C4-2B (cell line): ENCODE measurements around the gene OLA1.
"Not testable (repeated sequence)": the region's sequence is repeated elsewhere in the genome, so short reads cannot be mapped to it uniquely, and the experiment has no call there.

Experiments used
- H3K27ac ChIP-seq: fragments of 450-650 bp; 2 replicates; pipeline ENCODE4 v1.5.1; 2017
- ZFX ChIP-seq: fragments of 450-650 bp; IDR thresholded peaks from 2 replicates; pipeline ENCODE4 v1.6.1; 2017
- TF ChIP-seq, protein P1 (sequence below): fragments of 450-650 bp; conservative IDR thresholded peaks from 2 replicates; pipeline ENCODE4 v1.5.1; 2017; ENCODE audit warnings: mild to moderate bottlenecking

OLA1 gene

DNA sequence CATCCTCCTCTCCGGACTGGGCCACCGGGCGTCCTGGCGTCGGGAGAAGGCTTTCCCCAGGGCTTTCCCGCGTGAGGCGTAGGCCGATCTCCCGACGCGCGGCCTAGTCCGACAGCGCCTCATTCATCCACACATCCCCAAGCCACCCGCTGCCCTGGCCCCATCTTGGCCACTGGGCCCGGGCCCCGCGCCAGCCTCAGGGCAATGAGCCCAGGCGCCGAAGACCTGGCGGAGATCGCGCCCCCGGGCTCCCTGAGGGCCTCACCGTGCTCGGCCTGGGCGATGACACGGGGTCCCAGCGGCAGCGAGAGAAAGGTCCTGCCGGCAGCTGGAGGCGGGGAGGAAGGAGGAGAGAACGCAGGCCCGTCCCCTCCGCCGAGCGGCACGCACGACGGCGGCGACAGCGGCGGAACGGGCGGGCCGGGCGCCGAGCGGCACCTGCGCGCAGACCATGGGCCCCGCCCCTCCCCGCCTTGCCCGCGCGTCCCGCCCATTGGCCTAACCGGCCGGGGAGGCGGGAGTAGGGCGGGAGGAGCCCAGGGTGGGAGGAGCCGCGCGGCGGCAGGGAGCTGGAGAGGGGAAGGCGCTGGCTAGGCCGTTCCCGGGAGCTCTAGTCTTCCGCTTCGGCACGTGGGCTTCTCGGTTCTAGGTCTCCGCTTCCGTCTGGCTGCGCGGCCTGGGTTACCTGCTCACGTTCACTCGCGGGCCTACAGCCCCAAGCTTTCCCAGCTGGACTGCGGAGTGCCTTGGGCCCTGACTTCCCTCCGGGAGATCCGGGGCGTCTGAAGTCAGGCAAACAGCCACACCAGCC is at the start of gene OLA1:
Gene OLA1, minus strand, starts transcription at position 346 of the 811 bp plus-strand sequence. CDS start 1,717 bp downstream, outside the sequence.
- peak; percentile 98 for TF ChIP-seq ZFX
- TF ChIP-seq, protein P1, sequence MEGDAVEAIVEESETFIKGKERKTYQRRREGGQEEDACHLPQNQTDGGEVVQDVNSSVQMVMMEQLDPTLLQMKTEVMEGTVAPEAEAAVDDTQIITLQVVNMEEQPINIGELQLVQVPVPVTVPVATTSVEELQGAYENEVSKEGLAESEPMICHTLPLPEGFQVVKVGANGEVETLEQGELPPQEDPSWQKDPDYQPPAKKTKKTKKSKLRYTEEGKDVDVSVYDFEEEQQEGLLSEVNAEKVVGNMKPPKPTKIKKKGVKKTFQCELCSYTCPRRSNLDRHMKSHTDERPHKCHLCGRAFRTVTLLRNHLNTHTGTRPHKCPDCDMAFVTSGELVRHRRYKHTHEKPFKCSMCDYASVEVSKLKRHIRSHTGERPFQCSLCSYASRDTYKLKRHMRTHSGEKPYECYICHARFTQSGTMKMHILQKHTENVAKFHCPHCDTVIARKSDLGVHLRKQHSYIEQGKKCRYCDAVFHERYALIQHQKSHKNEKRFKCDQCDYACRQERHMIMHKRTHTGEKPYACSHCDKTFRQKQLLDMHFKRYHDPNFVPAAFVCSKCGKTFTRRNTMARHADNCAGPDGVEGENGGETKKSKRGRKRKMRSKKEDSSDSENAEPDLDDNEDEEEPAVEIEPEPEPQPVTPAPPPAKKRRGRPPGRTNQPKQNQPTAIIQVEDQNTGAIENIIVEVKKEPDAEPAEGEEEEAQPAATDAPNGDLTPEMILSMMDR = no peak
- peak within 1 kb of the TSS; percentile 95 for H3K27ac ChIP-seq

GRCh38 chr2:174292908-174293307 is 44.6 kb upstream of the OLA1 start:
- TF ChIP-seq, protein P1 = no peak
- TF ChIP-seq ZFX = no peak

GRCh38 chr2:174286172-174286571 is 37.8 kb upstream of the OLA1 start:
- H3K27ac ChIP-seq = no peak overlapping the region
- TF ChIP-seq ZFX = no peak
- TF ChIP-seq, protein P1 = no peak

More at GRCh38 chr2:174292908-174293307, 44.6 kb upstream of the OLA1 start:
- no peak overlapping the region for H3K27ac ChIP-seq

GRCh38 chr2:174282441-174282840 is 34.1 kb upstream of the OLA1 start:
- H3K27ac ChIP-seq = no peak overlapping the region
- TF ChIP-seq, protein P1 = no peak

- no peak overlapping the region for H3K27ac ChIP-seq
Measured at GRCh38 chr2:174281736-174282135, 33.4 kb upstream of the OLA1 start.

DNA sequence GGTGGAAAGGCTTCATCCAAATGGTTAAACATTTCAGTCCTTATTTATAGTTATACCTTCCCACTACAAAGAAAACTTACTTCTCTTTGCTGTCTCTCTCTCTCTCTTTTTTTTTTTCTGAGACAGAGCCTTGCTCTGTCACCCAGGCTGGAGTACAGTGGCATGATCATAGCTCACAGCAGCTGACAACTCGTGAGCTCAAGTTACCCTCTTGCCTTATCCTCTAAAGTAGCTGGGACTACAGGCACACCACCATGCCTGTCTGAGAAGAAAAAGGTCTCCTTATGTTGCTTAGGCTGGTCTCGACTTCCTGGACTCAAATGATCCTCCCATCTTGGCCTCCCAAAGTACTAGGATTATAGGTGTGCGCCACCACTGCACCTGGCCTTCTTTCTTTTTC is 32.3 kb upstream of the OLA1 start:
- H3K27ac ChIP-seq = no peak overlapping the region
- TF ChIP-seq, protein P1 = no peak
- no peak for TF ChIP-seq ZFX

More at GRCh38 chr2:174281736-174282135, 33.4 kb upstream of the OLA1 start:
- TF ChIP-seq, protein P1 = no peak
- no peak for TF ChIP-seq ZFX

GRCh38 chr2:174270263-174270662 is 21.9 kb upstream of the OLA1 start:
- not testable (repeated sequence) for H3K27ac ChIP-seq

DNA sequence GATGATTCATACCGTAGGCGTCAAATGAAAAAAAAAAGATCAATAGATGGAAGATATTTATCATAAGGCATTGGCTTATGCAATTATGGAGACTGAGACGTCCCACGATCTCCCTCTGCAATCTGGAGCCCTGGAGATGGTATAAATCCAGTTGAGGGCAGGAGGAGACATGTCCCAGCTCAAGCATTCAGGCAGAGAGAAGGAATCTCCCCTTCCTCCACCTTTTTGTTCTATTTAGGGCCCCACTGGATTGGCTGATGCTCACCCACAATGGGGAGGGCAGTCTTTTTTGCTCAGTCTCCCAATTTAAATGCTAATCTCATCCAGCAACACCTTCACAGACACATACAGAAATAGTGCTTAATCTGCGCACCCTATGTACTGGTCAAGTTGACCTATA is 18.0 kb upstream of the OLA1 start:
- TF ChIP-seq, protein P1 = no peak
- H3K27ac ChIP-seq = no peak overlapping the region
